ENCODE measurements around the gene XKR7.

- no peak for TF ChIP-seq POLR2A (IDR thresholded peaks at IDR 0.05)
- no peak for TF ChIP-seq CTCF (IDR thresholded peaks at IDR 0.05)
Measured at GRCh38 chr20:31979713-31980426, 11.9 kb downstream of the XKR7 start.

All from right lobe of liver (tissue), 4 donors.